ENCODE data around the gene HOXD12.

The HOXD12 gene

DNA sequence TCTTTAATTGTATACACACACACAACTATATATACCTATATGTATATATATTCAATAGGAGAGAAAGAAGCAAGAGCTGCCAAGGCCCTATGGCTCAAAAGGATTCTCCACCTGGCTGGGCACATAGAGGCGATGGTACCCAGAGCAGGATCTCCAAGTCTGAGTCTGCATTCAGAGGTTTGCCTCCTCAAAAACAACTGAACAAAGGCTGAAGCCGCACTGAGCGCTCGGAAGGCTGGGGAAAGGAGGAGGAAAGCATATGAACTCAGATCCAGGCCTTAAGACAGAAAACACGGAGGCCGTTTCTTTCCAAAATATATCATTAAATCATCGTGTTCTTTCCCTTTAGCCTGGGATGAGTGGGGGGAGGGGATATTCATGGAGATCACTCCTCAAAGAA lies 3.6 kb downstream of the HOXD12 start:
- peaks cover 0 to 60% (median 48%) of the 10 kb centered on the region in 4 donors for H3K4me1 ChIP-seq
- no peak overlapping the region for H3K27ac ChIP-seq
- no peaks in the 10 kb centered on the region for H3K36me3 ChIP-seq
- H3K9me3 ChIP-seq = no peaks in the 10 kb centered on the region
- peaks cover 23 to 99% of the 10 kb centered on the region in 2 donors for H3K27me3 ChIP-seq
- no peak overlapping the region for H3K4me3 ChIP-seq
- intact Hi-C loops (cut with DNase I; ENCODE audit: low total_unique reads) = no loop called here
- TF ChIP-seq, protein P1, sequence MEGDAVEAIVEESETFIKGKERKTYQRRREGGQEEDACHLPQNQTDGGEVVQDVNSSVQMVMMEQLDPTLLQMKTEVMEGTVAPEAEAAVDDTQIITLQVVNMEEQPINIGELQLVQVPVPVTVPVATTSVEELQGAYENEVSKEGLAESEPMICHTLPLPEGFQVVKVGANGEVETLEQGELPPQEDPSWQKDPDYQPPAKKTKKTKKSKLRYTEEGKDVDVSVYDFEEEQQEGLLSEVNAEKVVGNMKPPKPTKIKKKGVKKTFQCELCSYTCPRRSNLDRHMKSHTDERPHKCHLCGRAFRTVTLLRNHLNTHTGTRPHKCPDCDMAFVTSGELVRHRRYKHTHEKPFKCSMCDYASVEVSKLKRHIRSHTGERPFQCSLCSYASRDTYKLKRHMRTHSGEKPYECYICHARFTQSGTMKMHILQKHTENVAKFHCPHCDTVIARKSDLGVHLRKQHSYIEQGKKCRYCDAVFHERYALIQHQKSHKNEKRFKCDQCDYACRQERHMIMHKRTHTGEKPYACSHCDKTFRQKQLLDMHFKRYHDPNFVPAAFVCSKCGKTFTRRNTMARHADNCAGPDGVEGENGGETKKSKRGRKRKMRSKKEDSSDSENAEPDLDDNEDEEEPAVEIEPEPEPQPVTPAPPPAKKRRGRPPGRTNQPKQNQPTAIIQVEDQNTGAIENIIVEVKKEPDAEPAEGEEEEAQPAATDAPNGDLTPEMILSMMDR (IDR thresholded peaks at IDR 0.05) = no peak
- DNase-seq = no peak

DNA sequence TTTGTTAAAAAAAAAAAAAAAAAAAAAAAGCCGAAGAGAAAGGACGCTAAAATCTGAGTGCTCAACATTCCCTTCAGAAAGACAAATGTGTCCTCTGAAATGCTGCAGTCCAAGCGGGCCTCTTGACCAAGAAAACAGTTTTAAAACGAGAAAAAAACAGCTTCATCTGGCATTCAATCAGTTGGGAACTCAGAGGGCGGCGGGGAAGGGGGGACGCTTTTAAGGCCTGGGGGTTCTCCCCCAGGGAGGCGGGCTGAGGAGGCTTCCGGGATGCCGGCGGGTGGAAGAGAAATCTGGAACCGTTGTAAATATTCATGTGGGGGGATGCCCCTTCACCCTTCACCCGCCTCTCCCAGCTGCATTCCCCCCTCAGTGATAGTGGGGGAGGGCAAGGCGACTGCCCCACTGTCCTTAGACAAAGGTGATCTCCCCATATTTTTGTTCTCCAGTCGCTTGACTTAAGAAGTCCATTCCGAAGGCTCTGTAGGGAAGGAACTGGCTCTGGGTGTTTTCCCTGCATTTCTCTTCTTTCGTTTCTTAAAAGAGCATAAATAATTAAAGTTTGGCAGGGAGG lies 4.2 kb downstream of the HOXD12 start:
- no peaks in the 10 kb centered on the region for H3K9me3 ChIP-seq
- H3K4me1 ChIP-seq = peaks cover 0 to 60% (median 47%) of the 10 kb centered on the region in 4 donors
- intact Hi-C loops (cut with DNase I; ENCODE audit: low total_unique reads) = no loop called here
- H3K4me3 ChIP-seq = no peak overlapping the region
- H3K27ac ChIP-seq = no peak overlapping the region
- TF ChIP-seq, protein P1 (IDR thresholded peaks at IDR 0.05) = no peak
- H3K27me3 ChIP-seq = peaks cover 23 to 99% of the 10 kb centered on the region in 2 donors
- DNase-seq = no peak
- no peaks in the 10 kb centered on the region for H3K36me3 ChIP-seq

DNA sequence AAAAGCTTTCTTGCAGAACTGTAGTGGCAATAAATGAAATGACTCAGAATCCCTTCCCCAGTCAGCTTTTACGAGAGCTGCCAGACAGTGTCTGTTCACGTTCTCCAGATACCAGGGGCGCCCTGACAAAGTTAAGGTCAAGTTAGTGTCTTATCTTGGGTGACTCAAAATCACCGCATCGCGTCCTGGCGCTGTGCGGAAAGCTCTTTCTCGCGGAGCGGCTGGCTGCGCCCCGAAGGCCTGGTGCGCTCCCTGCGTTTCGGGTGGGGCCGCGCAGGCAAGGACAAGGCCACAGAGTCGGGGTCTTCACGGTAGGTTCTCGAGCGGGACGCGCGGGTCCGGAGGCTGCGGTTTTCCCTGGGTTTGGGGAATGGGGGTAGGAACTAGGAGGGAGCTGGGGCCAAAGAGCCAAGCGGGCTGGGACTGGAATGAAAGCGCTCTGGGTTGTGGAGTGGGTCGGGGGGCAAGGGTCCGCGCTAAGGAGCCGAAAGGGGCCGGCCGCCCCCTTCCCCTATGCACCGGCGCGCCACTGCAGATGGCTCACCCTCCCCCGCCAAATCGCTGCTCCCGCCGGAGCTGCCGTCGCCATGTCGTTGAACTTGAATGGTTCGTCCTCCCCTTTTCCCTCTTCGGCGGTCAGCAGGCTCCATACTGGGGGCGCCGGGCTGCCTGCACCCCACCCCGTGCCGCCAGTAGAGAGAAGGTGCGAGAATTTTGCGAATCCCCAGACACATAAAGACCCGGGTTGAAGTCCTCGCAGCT lies 4.9 kb downstream of the HOXD12 start:
- Histone ChIP-seq H3K4me1 (peaks cover 0 to 59% (median 45%) of the 10 kb centered on the region in 4 donors), H3K27me3 (peaks cover 26 to 99% of the 10 kb centered on the region in 2 donors), H3K4me3 (peak overlapping the region in 1 of 2 donors; percentile 5), H3K9me3 (no peaks in the 10 kb centered on the region), H3K36me3 (no peaks in the 10 kb centered on the region), H3K27ac (no peak overlapping the region)
- DNase-seq = no peak
- TF ChIP-seq, protein P1 (IDR thresholded peaks at IDR 0.05) = no peak
- intact Hi-C loops (cut with DNase I; ENCODE audit: low total_unique reads) = no loop called here

DNA sequence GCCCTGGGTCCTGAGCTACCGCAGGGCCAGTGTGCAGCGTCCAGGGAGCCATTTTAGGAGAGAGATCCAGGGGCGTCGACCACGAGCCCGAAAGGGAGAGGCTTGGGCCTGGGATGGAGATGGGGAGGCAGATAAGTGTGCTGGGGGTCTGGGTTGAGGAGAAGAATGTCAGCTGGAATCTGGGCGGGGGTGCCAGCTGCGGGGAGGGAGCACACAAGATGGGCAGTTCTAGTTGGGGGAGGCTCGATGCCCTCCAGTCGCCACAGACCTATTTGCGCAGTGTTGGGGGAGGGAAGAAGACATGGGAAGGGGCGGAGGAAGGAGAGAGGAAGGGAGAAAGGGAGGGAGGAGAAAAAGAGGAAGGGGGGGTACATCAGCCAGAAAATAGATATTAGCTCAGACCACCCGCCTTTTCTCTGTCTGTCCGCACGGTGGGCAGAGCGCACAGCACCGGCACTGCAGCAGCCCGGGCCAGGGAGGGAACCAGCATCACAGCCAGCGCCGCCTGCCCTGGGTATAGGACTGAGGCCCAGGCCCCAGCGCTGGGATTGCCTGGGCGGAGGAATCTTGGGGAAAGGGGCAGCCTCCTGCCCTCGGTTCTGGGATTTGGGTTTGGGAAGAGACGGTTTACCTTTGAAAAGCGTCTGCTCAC lies 5.6 kb downstream of the HOXD12 start:
- H3K9me3 ChIP-seq = no peaks in the 10 kb centered on the region
- peaks cover 0 to 52% (median 39%) of the 10 kb centered on the region in 4 donors for H3K4me1 ChIP-seq
- intact Hi-C loops (cut with DNase I; ENCODE audit: low total_unique reads) = no loop called here
- no peaks in the 10 kb centered on the region for H3K36me3 ChIP-seq
- H3K27me3 ChIP-seq = peaks cover 22 to 99% of the 10 kb centered on the region in 2 donors
- no peak for DNase-seq
- H3K4me3 ChIP-seq = peak overlapping the region in 1 of 2 donors; percentile 5
- TF ChIP-seq, protein P1 (IDR thresholded peaks at IDR 0.05) = no peak
- H3K27ac ChIP-seq = no peak overlapping the region

DNA sequence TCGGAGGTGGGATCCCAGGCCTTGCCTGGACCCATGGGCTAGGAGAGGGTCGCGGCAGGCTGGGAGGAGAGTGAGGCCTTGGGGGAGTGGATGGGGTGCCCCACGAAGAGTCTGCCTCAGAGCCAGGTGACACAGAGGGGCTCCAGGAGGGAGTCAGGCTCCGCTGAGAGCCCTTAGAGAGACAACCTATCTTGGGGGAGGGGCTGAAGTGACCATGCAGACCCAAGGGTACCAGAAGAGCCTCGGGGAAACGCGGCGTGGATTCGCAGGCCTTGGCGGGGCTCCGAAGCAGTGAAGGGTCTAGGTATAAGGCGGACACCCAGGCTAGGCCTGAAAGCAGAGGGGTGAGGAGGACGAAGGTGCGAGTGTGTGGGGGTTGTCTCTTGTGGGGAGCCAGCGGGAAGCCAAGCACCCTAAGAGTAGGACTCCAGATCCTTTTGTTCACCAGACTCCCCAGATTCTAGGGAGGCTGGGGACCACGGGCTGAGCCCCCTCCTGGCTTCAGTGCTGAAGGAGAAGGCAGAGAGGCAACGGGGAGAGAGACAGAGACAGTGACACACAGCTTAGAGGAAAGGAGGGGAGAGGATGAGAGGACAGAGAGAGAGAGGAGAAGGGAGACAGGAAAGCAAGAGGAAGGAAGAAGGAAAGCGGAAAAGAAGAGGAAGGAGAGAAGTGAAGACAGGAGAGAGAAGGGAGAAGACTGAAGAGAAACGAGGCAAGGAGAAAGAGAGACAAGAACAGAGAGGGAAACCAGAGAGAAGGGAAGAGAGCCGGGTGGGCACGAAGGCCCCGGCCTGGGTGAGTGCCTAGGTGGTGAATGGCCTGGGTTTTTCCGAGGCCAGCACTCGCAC lies 6.4 kb downstream of the HOXD12 start:
- DNase-seq = no peak
- Histone ChIP-seq H3K4me3 (peak overlapping the region in 1 of 2 donors; percentile 41), H3K4me1 (peaks cover 0 to 47% (median 37%) of the 10 kb centered on the region in 4 donors), H3K27ac (no peak overlapping the region), H3K9me3 (no peaks in the 10 kb centered on the region), H3K27me3 (peaks cover 15 to 99% of the 10 kb centered on the region in 2 donors), H3K36me3 (no peaks in the 10 kb centered on the region)
- intact Hi-C loops (cut with DNase I; ENCODE audit: low total_unique reads) = no loop called here
- TF ChIP-seq, protein P1 (IDR thresholded peaks at IDR 0.05) = no peak

Data from tibial artery (tissue), 4 donors.